HEK293 (cell line): Measurements from ENCODE around the gene ODF2.

Experiments used
- CTCF ChIA-PET: fragments of 350-600 bp; formaldehyde crosslinking; extraction: SDS; loops from one replicate; lab custom pipeline; 2021; ENCODE audit warnings: antibody characterized with exemption; lab: Yijun Ruan, JAX
- POLR2A ChIA-PET: fragments of 300-600 bp; formaldehyde crosslinking; extraction: SDS; loops from one replicate; lab custom pipeline; 2020; ENCODE audit warnings: antibody characterized with exemption, inconsistent platforms; lab: Yijun Ruan, JAX
- H3K27ac ChIP-seq: fragments of 200-500 bp; sonication (Bioruptor generic); 2 replicates; pipeline ENCODE4 v1.5.1; 2014; ENCODE audit warnings: low read depth, low read length, control low read depth, inconsistent platforms; ENCODE audit errors: extremely low read depth
- H3K36me3 ChIP-seq, 2 experiments: fragments of 200-500 bp in 1 of 2; sonication (Bioruptor generic) in 1 of 2; 1 replicate in 1 of 2; 2 replicates in 1 of 2; pipeline ENCODE4 v1.5.1; 2014 to 2017; ENCODE audit warnings: inconsistent platforms in 2 of 2, low read length in 2 of 2; ENCODE audit not compliant: control insufficient read depth in 2 of 2, insufficient read depth in 1 of 2
- H3K4me1 ChIP-seq: fragments of 200-500 bp; sonication (Bioruptor generic); 2 replicates; pipeline ENCODE4 v1.5.1; 2014; ENCODE audit warnings: mild to moderate bottlenecking, low read length, inconsistent platforms; ENCODE audit not compliant: control insufficient read depth, insufficient read depth
- H3K4me3 ChIP-seq: 2 replicates; pipeline ENCODE4 v1.5.1; 2011; ENCODE audit warnings: low read depth, mild to moderate bottlenecking, control low read depth, low read length, moderate library complexity
- H3K9me3 ChIP-seq: fragments of 200-500 bp; sonication (Bioruptor generic); 2 replicates; pipeline ENCODE4 v1.5.1; 2014; ENCODE audit warnings: low read depth, low read length, inconsistent platforms; ENCODE audit not compliant: control insufficient read depth, insufficient read depth
- BCL11A ChIP-seq: fragments of 450-650 bp; formaldehyde crosslinking; IDR thresholded peaks from 2 replicates; pipeline ENCODE4 v1.5.1; 2016; ENCODE audit warnings: low read depth, missing biosample characterization, missing genetic modification characterization
- CTCF ChIP-seq: fragments of 450-650 bp; formaldehyde crosslinking; IDR thresholded peaks from 2 replicates; pipeline ENCODE4 v1.5.1; 2016; ENCODE audit warnings: missing biosample characterization, missing genetic modification characterization
- GLIS1 ChIP-seq: fragments of 450-650 bp; formaldehyde crosslinking; IDR thresholded peaks from 2 replicates; pipeline ENCODE4 v1.5.1; 2016; ENCODE audit warnings: missing biosample characterization, missing genetic modification characterization
- HIC1 ChIP-seq: fragments of 450-650 bp; formaldehyde crosslinking; IDR thresholded peaks from 2 replicates; pipeline ENCODE4 v1.5.1; 2016; ENCODE audit warnings: missing biosample characterization, missing genetic modification characterization
- KLF16 ChIP-seq: fragments of 450-650 bp; formaldehyde crosslinking; IDR thresholded peaks from 2 replicates; pipeline ENCODE4 v1.5.1; 2017; ENCODE audit warnings: missing biosample characterization, missing genetic modification characterization
- KLF17 ChIP-seq: fragments of 450-650 bp; formaldehyde crosslinking; IDR thresholded peaks from 2 replicates; pipeline ENCODE4 v1.5.1; 2016; ENCODE audit warnings: missing biosample characterization, missing genetic modification characterization
- SALL2 ChIP-seq: fragments of 450-650 bp; formaldehyde crosslinking; IDR thresholded peaks from 2 replicates; pipeline ENCODE4 v1.5.0; 2017; ENCODE audit warnings: missing biosample characterization, mild to moderate bottlenecking, missing genetic modification characterization, borderline replicate concordance
- SCRT1 ChIP-seq: fragments of 450-650 bp; formaldehyde crosslinking; IDR thresholded peaks from 2 replicates; pipeline ENCODE4 v1.5.1; 2016; ENCODE audit warnings: missing biosample characterization, missing genetic modification characterization, borderline replicate concordance
- ZFHX2 ChIP-seq: fragments of 450-650 bp; formaldehyde crosslinking; conservative IDR thresholded peaks from 2 replicates; pipeline ENCODE4 v1.5.1; 2016; ENCODE audit warnings: missing biosample characterization, missing genetic modification characterization
- ZFP37 ChIP-seq: fragments of 450-650 bp; formaldehyde crosslinking; IDR thresholded peaks from 2 replicates; pipeline ENCODE4 v1.5.1; 2016; ENCODE audit warnings: missing biosample characterization, missing genetic modification characterization
- ZNF157 ChIP-seq: fragments of 450-650 bp; formaldehyde crosslinking; IDR thresholded peaks from 2 replicates; pipeline ENCODE4 v1.5.1; 2016; ENCODE audit warnings: missing biosample characterization, missing genetic modification characterization
- ZNF2 ChIP-seq: fragments of 450-650 bp; formaldehyde crosslinking; IDR thresholded peaks from 2 replicates; pipeline ENCODE4 v1.5.1; 2016; ENCODE audit warnings: missing biosample characterization, missing genetic modification characterization
- ZNF23 ChIP-seq: fragments of 450-650 bp; formaldehyde crosslinking; IDR thresholded peaks from 2 replicates; pipeline ENCODE4 v1.5.1; 2016; ENCODE audit warnings: missing biosample characterization, missing genetic modification characterization, borderline replicate concordance
- ZNF354C ChIP-seq: fragments of 450-650 bp; formaldehyde crosslinking; IDR thresholded peaks from 2 replicates; pipeline ENCODE4 v1.5.1; 2016; ENCODE audit warnings: missing biosample characterization, missing genetic modification characterization, low read depth, borderline replicate concordance
- ZNF37A ChIP-seq: fragments of 450-650 bp; IDR thresholded peaks from 2 replicates; pipeline ENCODE4 v1.5.1; 2018; ENCODE audit warnings: missing biosample characterization, missing genetic modification characterization
- ZNF423 ChIP-seq: fragments of 450-650 bp; formaldehyde crosslinking; IDR thresholded peaks from 2 replicates; pipeline ENCODE4 v1.5.1; 2016; ENCODE audit warnings: missing biosample characterization, missing genetic modification characterization
- ZNF433 ChIP-seq: fragments of 450-650 bp; formaldehyde crosslinking; IDR thresholded peaks from 2 replicates; pipeline ENCODE4 v1.5.1; 2016; ENCODE audit warnings: missing biosample characterization, missing genetic modification characterization, low read depth
- ZNF530 ChIP-seq: fragments of 450-650 bp; formaldehyde crosslinking; IDR thresholded peaks from 2 replicates; pipeline ENCODE4 v1.5.1; 2016; ENCODE audit warnings: low read depth, missing biosample characterization, missing genetic modification characterization
- ZNF560 ChIP-seq: fragments of 450-650 bp; formaldehyde crosslinking; IDR thresholded peaks from 2 replicates; pipeline ENCODE4 v1.5.1; 2017; ENCODE audit warnings: missing biosample characterization, missing genetic modification characterization, borderline replicate concordance
- ZNF561 ChIP-seq: fragments of 450-650 bp; IDR thresholded peaks from 2 replicates; pipeline ENCODE4 v1.5.1; 2018; ENCODE audit warnings: missing biosample characterization, missing genetic modification characterization, borderline replicate concordance
- ZNF654 ChIP-seq: fragments of 450-650 bp; formaldehyde crosslinking; IDR thresholded peaks from 2 replicates; pipeline ENCODE4 v1.5.1; 2016; ENCODE audit warnings: low read depth, missing biosample characterization, missing genetic modification characterization
- ZNF830 ChIP-seq: fragments of 450-650 bp; IDR thresholded peaks from 2 replicates; pipeline ENCODE4 v1.5.0; 2018; ENCODE audit warnings: missing biosample characterization, missing genetic modification characterization, low read depth, mild to moderate bottlenecking, moderate library complexity

The ODF2 gene

GRCh38 chr9:128414461-128414860 is 41.3 kb upstream of the ODF2 start:
- POLR2A ChIA-PET: interaction anchor here (0.6 kb wide), 1 partner anchor 96 kb away, joined by 4 read pairs; no protein-coding TSS in a partner anchor
- Histone ChIP-seq H3K4me1 (peaks cover 4% of the 10 kb centered on the region), H3K27ac (no peak overlapping the region), H3K9me3 (no peaks in the 10 kb centered on the region), H3K36me3 (no peaks in the 10 kb centered on the region), H3K4me3 (no peak overlapping the region)
- CTCF ChIA-PET: interaction anchor here (0.6 to 1.0 kb wide), 4 partner anchors 12 to 990 kb away, joined by 3 to 4 read pairs (median 4); no protein-coding TSS in a partner anchor
- TF ChIP-seq ZNF354C (no peak), CTCF (tag by site-specific recombination) (no peak), ZNF561 (no peak), HIC1 (tag by site-specific recombination) (no peak), ZNF2 (tag by site-specific recombination) (no peak), ZNF157 (no peak), ZNF37A (tag by site-specific recombination) (no peak), BCL11A (no peak), ZFP37 (tag by site-specific recombination) (no peak), KLF16 (tag by site-specific recombination) (no peak), ZNF23 (tag by site-specific recombination) (no peak), ZNF830 (tag by site-specific recombination) (no peak), SCRT1 (tag by site-specific recombination) (no peak), ZNF560 (no peak), ZNF423 (tag by site-specific recombination) (no peak), ZFHX2 (tag by site-specific recombination) (no peak), KLF17 (tag by site-specific recombination) (no peak), ZNF433 (tag by site-specific recombination) (no peak), SALL2 (tag by site-specific recombination) (no peak)

- H3K4me3 ChIP-seq: no peak overlapping the region
- no peak overlapping the region for H3K27ac ChIP-seq
- H3K4me1 ChIP-seq: peaks cover 5% of the 10 kb centered on the region
- H3K36me3 ChIP-seq: no peaks in the 10 kb centered on the region
- TF ChIP-seq GLIS1 (tag by site-specific recombination): no peak
- no peak for TF ChIP-seq ZNF654 (tag by site-specific recombination)
- no peak for TF ChIP-seq ZNF530 (tag by site-specific recombination)
- TF ChIP-seq, all 188 proteins: peak for 0
- no peaks in the 10 kb centered on the region for H3K9me3 ChIP-seq
- ChIA-PET POLR2A (interaction anchor here (0.6 kb wide), 1 partner anchor 282 kb away, joined by 3 read pairs; no protein-coding TSS in a partner anchor), CTCF (interaction anchor here (0.6 to 1.0 kb wide), 2 partner anchors 53 to 989 kb away, joined by 3 to 4 read pairs; no protein-coding TSS in a partner anchor)
These were observed 40.5 kb upstream of the ODF2 start for GRCh38 chr9:128415281-128415680.
